WTC11 (cell line): Measurements from ENCODE around the gene HOMER2. TPM values are rescaled to one million over a fixed set of nuclear protein-coding genes. Genes with fewer than 3 reads are reported as not detected.

Source experiments
- ATAC-seq: fragments of 200-7000 bp; cut with Tn5 transposase; 2 replicates; pipeline ENCODE4 v1.10.0; 2021; ENCODE audit warnings: mild to moderate bottlenecking, moderate library complexity
- CTCF ChIA-PET: fragments of 300-600 bp; sonication (Branson Sonifier 250); formaldehyde crosslinking; loops from one replicate; lab custom pipeline; 2021; ENCODE audit warnings: antibody characterized with exemption; lab: Charles Lee
- POLR2A ChIA-PET: fragments of 350-600 bp; sonication (Branson Sonifier 250); formaldehyde crosslinking; loops from one replicate; lab custom pipeline; 2021; ENCODE audit warnings: antibody characterized with exemption; lab: Charles Lee
- DNase-seq: peaks from one replicate; pipeline ENCODE4 v3.0.0; 2021; ENCODE audit warnings: low spot score
- H3K27ac Mint-ChIP-seq: 2 replicates; pipeline ENCODE4 v1.8.0; 2021; ENCODE audit warnings: mixed read lengths
- H3K27me3 Mint-ChIP-seq: 2 replicates; pipeline ENCODE4 v1.8.0; 2021; ENCODE audit warnings: low read depth, mild to moderate bottlenecking, moderate library complexity, mixed read lengths
- H3K36me3 Mint-ChIP-seq: 2 replicates; pipeline ENCODE4 v1.8.0; 2021; ENCODE audit warnings: mixed read lengths
- H3K4me1 Mint-ChIP-seq: 2 replicates; pipeline ENCODE4 v1.8.0; 2022; ENCODE audit warnings: mixed read lengths
- H3K4me3 Mint-ChIP-seq: 2 replicates; pipeline ENCODE4 v1.8.0; 2021; ENCODE audit warnings: mild to moderate bottlenecking, moderate library complexity, mixed read lengths
- H3K9me3 Mint-ChIP-seq: 2 replicates; pipeline ENCODE4 v1.8.0; 2021; ENCODE audit warnings: mixed read lengths
- ATF2 ChIP-seq: sonication (generic); formaldehyde crosslinking; IDR thresholded peaks from 2 replicates; pipeline ENCODE4 v1.8.1; 2022; ENCODE audit warnings: low read depth, missing genetic modification reagents, borderline replicate concordance
- CBFB ChIP-seq: sonication (generic); formaldehyde crosslinking; IDR thresholded peaks from 2 replicates; pipeline ENCODE4 v1.8.1; 2022; ENCODE audit warnings: mild to moderate bottlenecking, low read depth, missing genetic modification reagents
- CREB1 ChIP-seq: sonication (generic); formaldehyde crosslinking; IDR thresholded peaks from 2 replicates; pipeline ENCODE4 v1.8.0; 2023; ENCODE audit warnings: mild to moderate bottlenecking, missing genetic modification reagents
- CTCF ChIP-seq: fragments of 200-600 bp; IDR thresholded peaks from 2 replicates; pipeline ENCODE4 v1.8.0; 2022; ENCODE audit warnings: antibody characterized with exemption
- FOXK1 ChIP-seq: sonication (generic); formaldehyde crosslinking; IDR thresholded peaks from 2 replicates; pipeline ENCODE4 v1.8.0; 2022; ENCODE audit warnings: mild to moderate bottlenecking, moderate library complexity, missing genetic modification reagents
- GABPB1 ChIP-seq: sonication (generic); formaldehyde crosslinking; IDR thresholded peaks from 2 replicates; pipeline ENCODE4 v1.8.1; 2023; ENCODE audit warnings: mild to moderate bottlenecking, missing genetic modification reagents
- GRHL2 ChIP-seq: fragments of 250-450 bp; sonication (Bioruptor Pico); IDR thresholded peaks from 2 replicates; pipeline ENCODE4 v1.8.0; 2022; ENCODE audit warnings: mild to moderate bottlenecking, moderate library complexity; ENCODE audit not compliant: insufficient replicate concordance, severe bottlenecking
- JUN ChIP-seq: sonication (generic); formaldehyde crosslinking; IDR thresholded peaks from 2 replicates; pipeline ENCODE4 v1.8.0; 2023; ENCODE audit warnings: mild to moderate bottlenecking, missing genetic modification reagents
- MXD4 ChIP-seq: fragments of 250-450 bp; sonication (Bioruptor Pico); IDR thresholded peaks from 2 replicates; pipeline ENCODE4 v1.8.0; 2021; ENCODE audit warnings: mild to moderate bottlenecking, moderate library complexity, borderline replicate concordance
- NFE2L1 ChIP-seq: sonication (generic); formaldehyde crosslinking; IDR thresholded peaks from 2 replicates; pipeline ENCODE4 v1.8.1; 2023; ENCODE audit warnings: missing genetic modification reagents
- OVOL2 ChIP-seq: fragments of 250-450 bp; sonication (Bioruptor Pico); IDR thresholded peaks from 2 replicates; pipeline ENCODE4 v1.9.0; 2021; ENCODE audit warnings: mild to moderate bottlenecking, borderline replicate concordance
- SMAD4 ChIP-seq: sonication (generic); formaldehyde crosslinking; IDR thresholded peaks from 2 replicates; pipeline ENCODE4 v1.8.0; 2022; ENCODE audit warnings: mild to moderate bottlenecking, missing genetic modification reagents
- STAT6 ChIP-seq: sonication (generic); formaldehyde crosslinking; conservative IDR thresholded peaks from 2 replicates; pipeline ENCODE4 v1.8.1; 2023; ENCODE audit warnings: mild to moderate bottlenecking, low read depth, missing genetic modification reagents, moderate library complexity
- TEAD1 ChIP-seq: sonication (generic); formaldehyde crosslinking; IDR thresholded peaks from 2 replicates; pipeline ENCODE4 v1.8.0; 2022; ENCODE audit warnings: mild to moderate bottlenecking, missing genetic modification reagents
- TP53 ChIP-seq: sonication (generic); formaldehyde crosslinking; IDR thresholded peaks from 2 replicates; pipeline ENCODE4 v1.8.1; 2023; ENCODE audit warnings: mild to moderate bottlenecking, missing genetic modification reagents
- ZNF219 ChIP-seq: sonication (generic); formaldehyde crosslinking; IDR thresholded peaks from 2 replicates; pipeline ENCODE4 v1.8.0; 2023; ENCODE audit warnings: missing genetic modification reagents, mild to moderate bottlenecking, borderline replicate concordance
- ZNF416 ChIP-seq: fragments of 250-450 bp; sonication (Bioruptor Pico); IDR thresholded peaks from 2 replicates; pipeline ENCODE4 v1.9.0; 2021; ENCODE audit warnings: mild to moderate bottlenecking, inconsistent platforms
- ZNF671 ChIP-seq: fragments of 250-450 bp; sonication (Bioruptor Pico); IDR thresholded peaks from 2 replicates; pipeline ENCODE4 v1.8.0; 2021; ENCODE audit warnings: mild to moderate bottlenecking
- total RNA-seq: library from RNA; stranded (reverse); gene quantifications from 3 replicates; pipeline ENCODE4 v1.2.3, GENCODE V29; 2021
- TF ChIP-seq, protein P1 (sequence below): fragments of 250-450 bp; sonication (Bioruptor Pico); IDR thresholded peaks from 2 replicates; pipeline ENCODE4 v1.9.0; 2021; ENCODE audit warnings: moderate library complexity, mild to moderate bottlenecking, inconsistent platforms, borderline replicate concordance
- TF ChIP-seq, protein P2 (sequence below): sonication (generic); formaldehyde crosslinking; conservative IDR thresholded peaks from 2 replicates; pipeline ENCODE4 v1.8.1; 2022; ENCODE audit warnings: mild to moderate bottlenecking, missing genetic modification reagents
- TF ChIP-seq, protein P3 (sequence below): sonication (generic); formaldehyde crosslinking; IDR thresholded peaks from 2 replicates; pipeline ENCODE4 v1.8.1; 2022; ENCODE audit warnings: missing genetic modification reagents, borderline replicate concordance

The HOMER2 gene
- total RNA-seq, 1 experiment from 2014 or later, result 17.4 TPM

GRCh38 chr15:82970696-82971095, 18.2 kb upstream of the HOMER2 start:
- POLR2A ChIA-PET, result no interaction called here
- no peaks in the 10 kb centered on the region for H3K36me3 Mint-ChIP-seq
- TF ChIP-seq, protein P1, sequence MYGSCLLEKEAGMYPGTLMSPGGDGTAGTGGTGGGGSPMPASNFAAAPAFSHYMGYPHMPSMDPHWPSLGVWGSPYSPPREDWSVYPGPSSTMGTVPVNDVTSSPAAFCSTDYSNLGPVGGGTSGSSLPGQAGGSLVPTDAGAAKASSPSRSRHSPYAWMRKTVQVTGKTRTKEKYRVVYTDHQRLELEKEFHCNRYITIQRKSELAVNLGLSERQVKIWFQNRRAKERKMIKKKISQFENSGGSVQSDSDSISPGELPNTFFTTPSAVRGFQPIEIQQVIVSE (CRISPR knock-in tag), result no peak
- no peak for TF ChIP-seq NFE2L1
- TF ChIP-seq FOXK1, result no peak
- TF ChIP-seq, protein P2, sequence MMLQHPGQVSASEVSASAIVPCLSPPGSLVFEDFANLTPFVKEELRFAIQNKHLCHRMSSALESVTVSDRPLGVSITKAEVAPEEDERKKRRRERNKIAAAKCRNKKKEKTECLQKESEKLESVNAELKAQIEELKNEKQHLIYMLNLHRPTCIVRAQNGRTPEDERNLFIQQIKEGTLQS (CRISPR knock-in tag), result no peak
- no peak for TF ChIP-seq CBFB (CRISPR knock-in tag)
- no peak for TF ChIP-seq OVOL2 (CRISPR knock-in tag)
- TF ChIP-seq, all 79 proteins: peak for 0
- no peaks in the 10 kb centered on the region for H3K9me3 Mint-ChIP-seq
- DNase-seq (no peak), ATAC-seq (no peak)
- H3K27me3 Mint-ChIP-seq, result peaks cover 10% of the 10 kb centered on the region
- CTCF ChIA-PET, result interaction anchor here (0.6 to 1.3 kb wide), 2 partner anchors 121 to 224 kb away, joined by 3 read pairs; no protein-coding TSS in a partner anchor
- no peak overlapping the region for H3K4me3 Mint-ChIP-seq
- H3K4me1 Mint-ChIP-seq, result no peaks in the 10 kb centered on the region
- no peak overlapping the region for H3K27ac Mint-ChIP-seq

DNA sequence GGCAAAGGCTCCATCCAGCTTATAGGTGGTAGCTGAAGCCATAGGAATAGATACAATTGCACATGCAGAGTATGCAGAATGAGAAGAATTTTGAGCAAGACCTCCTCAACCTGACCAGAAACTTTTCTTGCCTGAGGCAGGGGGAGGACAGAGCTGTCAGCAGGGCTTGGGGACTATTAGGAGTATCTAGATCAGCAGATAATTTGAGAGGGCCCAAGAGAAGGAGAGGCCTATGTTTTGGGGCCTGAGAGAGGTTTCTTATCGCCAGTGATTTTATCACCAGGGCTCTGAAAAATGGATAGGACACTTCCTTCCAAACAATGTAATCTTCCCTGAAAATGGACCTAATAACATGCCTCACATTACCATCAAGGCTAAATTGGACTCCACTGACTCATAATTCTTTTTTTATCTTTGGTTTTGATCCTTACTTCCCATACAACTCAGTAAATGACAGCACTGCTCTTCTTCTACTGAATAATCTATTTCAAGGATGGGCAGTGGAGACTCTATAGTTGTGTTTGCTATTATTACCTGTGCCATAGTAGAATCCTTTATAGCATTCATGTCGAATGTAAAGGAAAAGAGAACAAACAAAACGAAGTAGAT, 17.7 kb upstream of the HOMER2 start:
- Mint-ChIP-seq H3K4me1 (no peaks in the 10 kb centered on the region), H3K4me3 (no peak overlapping the region), H3K9me3 (no peaks in the 10 kb centered on the region), H3K27ac (no peak overlapping the region), H3K36me3 (no peaks in the 10 kb centered on the region), H3K27me3 (peaks cover 8% of the 10 kb centered on the region)
- ChIA-PET POLR2A (no interaction called here), CTCF (interaction anchor here (1.3 kb wide), 1 partner anchor 121 kb away, joined by 3 read pairs; no protein-coding TSS in a partner anchor)
- TF ChIP-seq ZNF671 (CRISPR knock-in tag), result no peak
- TF ChIP-seq GABPB1 (CRISPR knock-in tag), result no peak
- TF ChIP-seq STAT6, result no peak
- no peak for TF ChIP-seq TEAD1 (CRISPR knock-in tag)
- no peak for TF ChIP-seq NFE2L1
- TF ChIP-seq GRHL2 (CRISPR knock-in tag), result no peak
- no peak for TF ChIP-seq ZNF219 (CRISPR knock-in tag)
- TF ChIP-seq CREB1, result no peak
- TF ChIP-seq, protein P3, sequence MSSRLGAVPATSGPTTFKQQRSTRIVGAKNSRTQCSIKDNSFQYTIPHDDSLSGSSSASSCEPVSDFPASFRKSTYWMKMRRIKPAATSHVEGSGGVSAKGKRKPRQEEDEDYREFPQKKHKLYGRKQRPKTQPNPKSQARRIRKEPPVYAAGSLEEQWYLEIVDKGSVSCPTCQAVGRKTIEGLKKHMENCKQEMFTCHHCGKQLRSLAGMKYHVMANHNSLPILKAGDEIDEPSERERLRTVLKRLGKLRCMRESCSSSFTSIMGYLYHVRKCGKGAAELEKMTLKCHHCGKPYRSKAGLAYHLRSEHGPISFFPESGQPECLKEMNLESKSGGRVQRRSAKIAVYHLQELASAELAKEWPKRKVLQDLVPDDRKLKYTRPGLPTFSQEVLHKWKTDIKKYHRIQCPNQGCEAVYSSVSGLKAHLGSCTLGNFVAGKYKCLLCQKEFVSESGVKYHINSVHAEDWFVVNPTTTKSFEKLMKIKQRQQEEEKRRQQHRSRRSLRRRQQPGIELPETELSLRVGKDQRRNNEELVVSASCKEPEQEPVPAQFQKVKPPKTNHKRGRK, result no peak
- no peak for TF ChIP-seq TP53
- TF ChIP-seq ATF2, result no peak
- TF ChIP-seq ZNF416, result no peak
- no peak for TF ChIP-seq MXD4 (CRISPR knock-in tag)
- no peak for TF ChIP-seq JUN (CRISPR knock-in tag)
- TF ChIP-seq SMAD4, result no peak
- no peak for TF ChIP-seq CTCF
- TF ChIP-seq CBFB (CRISPR knock-in tag), result no peak
- no peak for DNase-seq
- ATAC-seq, result no peak
